ENCODE data around the gene AACS.

The AACS gene

GRCh38 chr12:125166041-125166440 lies 100.8 kb downstream of the AACS start:
- TF ChIP-seq CTCF (IDR thresholded peaks at IDR 0.05; ENCODE audit: unreplicated experiment in 3 of 3): no peak
- Mint-ChIP-seq H3K4me3 (no peak overlapping the region), H3K27ac (no peak overlapping the region), H3K4me1 (no peaks in the 10 kb centered on the region), H3K36me3 (ENCODE audit: low read depth) (no peaks in the 10 kb centered on the region), H3K27me3 (ENCODE audit: low read depth) (peaks cover 18% of the 10 kb centered on the region), H3K9me3 (peaks cover 7% of the 10 kb centered on the region)

- Mint-ChIP-seq H3K27ac (no peak overlapping the region), H3K9me3 (peaks cover 12% of the 10 kb centered on the region), H3K36me3 (ENCODE audit: low read depth) (no peaks in the 10 kb centered on the region), H3K4me1 (peaks cover 5% of the 10 kb centered on the region), H3K4me3 (no peak overlapping the region), H3K27me3 (ENCODE audit: low read depth) (peaks cover 19% of the 10 kb centered on the region)
- no peak for TF ChIP-seq CTCF (IDR thresholded peaks at IDR 0.05; ENCODE audit: unreplicated experiment in 3 of 3)
These were observed 102.4 kb downstream of the AACS start for GRCh38 chr12:125167658-125168057.

- H3K4me3 Mint-ChIP-seq: no peak overlapping the region
- H3K27ac Mint-ChIP-seq: no peak overlapping the region
- peaks cover 24% of the 10 kb centered on the region for H3K27me3 Mint-ChIP-seq (ENCODE audit: low read depth)
- peaks cover 12% of the 10 kb centered on the region for H3K9me3 Mint-ChIP-seq
- no peak for TF ChIP-seq CTCF (IDR thresholded peaks at IDR 0.05; ENCODE audit: unreplicated experiment in 3 of 3)
- no peaks in the 10 kb centered on the region for H3K36me3 Mint-ChIP-seq (ENCODE audit: low read depth)
- peaks cover 5% of the 10 kb centered on the region for H3K4me1 Mint-ChIP-seq
These were observed 104.2 kb downstream of the AACS start for GRCh38 chr12:125169451-125169850.

GRCh38 chr12:125169870-125170269 lies 104.6 kb downstream of the AACS start:
- no peak overlapping the region for H3K27ac Mint-ChIP-seq
- H3K4me3 Mint-ChIP-seq: no peak overlapping the region
- H3K36me3 Mint-ChIP-seq (ENCODE audit: low read depth): no peaks in the 10 kb centered on the region
- peaks cover 28% of the 10 kb centered on the region for H3K27me3 Mint-ChIP-seq (ENCODE audit: low read depth)
- peaks cover 5% of the 10 kb centered on the region for H3K4me1 Mint-ChIP-seq
- TF ChIP-seq CTCF (IDR thresholded peaks at IDR 0.05; ENCODE audit: unreplicated experiment in 3 of 3): no peak
- H3K9me3 Mint-ChIP-seq: peaks cover 12% of the 10 kb centered on the region

- Mint-ChIP-seq H3K4me1 (peaks cover 5% of the 10 kb centered on the region), H3K4me3 (no peak overlapping the region), H3K9me3 (peaks cover 15% of the 10 kb centered on the region), H3K27me3 (ENCODE audit: low read depth) (peaks cover 36% of the 10 kb centered on the region), H3K27ac (no peak overlapping the region), H3K36me3 (ENCODE audit: low read depth) (no peaks in the 10 kb centered on the region)
- TF ChIP-seq CTCF (IDR thresholded peaks at IDR 0.05; ENCODE audit: unreplicated experiment in 3 of 3): no peak
These were observed 106.0 kb downstream of the AACS start for GRCh38 chr12:125171267-125171666.

GRCh38 chr12:125172231-125172850 lies 107.1 kb downstream of the AACS start:
- no peak overlapping the region for H3K27ac Mint-ChIP-seq
- no peak overlapping the region for H3K4me3 Mint-ChIP-seq
- peaks cover 36% of the 10 kb centered on the region for H3K27me3 Mint-ChIP-seq (ENCODE audit: low read depth)
- no peak for TF ChIP-seq CTCF (IDR thresholded peaks at IDR 0.05; ENCODE audit: unreplicated experiment in 3 of 3)
- H3K36me3 Mint-ChIP-seq (ENCODE audit: low read depth): no peaks in the 10 kb centered on the region
- H3K9me3 Mint-ChIP-seq: peaks cover 15% of the 10 kb centered on the region
- peaks cover 5% of the 10 kb centered on the region for H3K4me1 Mint-ChIP-seq

Data from nephron (organoid).